Adipocyte (in vitro differentiated cells): ENCODE results near the gene HESX1.
A peak's percentile ranks its signal among the peaks of the same experiment; 100 is the strongest.

Experiments
- DNase-seq: peaks from one replicate; pipeline ENCODE4 v3.0.0-alpha.2; 2015; ENCODE audit warnings: low read depth
- H3K27me3 ChIP-seq: replicated peaks from 2 replicates; pipeline ENCODE4 v1.7.0; 2013; ENCODE audit warnings: mild to moderate bottlenecking, low read length, moderate library complexity; ENCODE audit not compliant: control insufficient read depth, insufficient read depth
- H3K36me3 ChIP-seq: 2 replicates; pipeline ENCODE4 v1.7.0; 2013; ENCODE audit warnings: low read length, mild to moderate bottlenecking, moderate library complexity; ENCODE audit not compliant: control insufficient read depth, insufficient read depth, severe bottlenecking
- H3K4me1 ChIP-seq: 2 replicates; pipeline ENCODE4 v1.7.0; 2013; ENCODE audit warnings: mild to moderate bottlenecking, low read length, moderate library complexity; ENCODE audit not compliant: control insufficient read depth, insufficient read depth
- H3K4me3 ChIP-seq: 2 replicates; pipeline ENCODE4 v1.7.0; 2013; ENCODE audit warnings: mild to moderate bottlenecking, low read length, moderate library complexity
- H3K9ac ChIP-seq: 2 replicates; pipeline ENCODE4 v1.7.0; 2013; ENCODE audit warnings: mild to moderate bottlenecking, low read length, moderate library complexity
- H3K9me3 ChIP-seq: 2 replicates; pipeline ENCODE4 v1.7.0; 2013; ENCODE audit warnings: mild to moderate bottlenecking, low read length, moderate library complexity; ENCODE audit not compliant: control insufficient read depth

The HESX1 gene

DNA sequence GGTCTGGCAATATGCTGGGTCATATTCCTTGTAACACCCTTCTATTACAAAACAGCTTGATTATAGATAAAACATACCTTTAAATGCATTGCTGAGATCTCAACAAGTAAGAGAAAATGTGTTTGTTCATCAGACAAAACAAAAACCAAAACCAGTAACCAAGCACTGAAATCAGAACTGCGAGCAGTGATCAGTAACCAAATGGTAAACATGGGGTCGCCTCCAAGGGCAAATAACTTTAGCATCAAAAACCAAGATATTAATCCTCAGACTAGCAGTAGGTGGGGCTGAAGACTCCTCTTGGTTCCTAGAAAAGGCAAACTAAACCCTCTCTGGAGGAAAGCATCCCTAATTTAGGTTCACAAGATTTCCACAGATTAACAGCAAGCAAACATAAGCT lies 6.6 kb upstream of the HESX1 start:
- no peaks in the 10 kb centered on the region for H3K36me3 ChIP-seq
- DNase-seq: no peak
- no peaks in the 10 kb centered on the region for H3K27me3 ChIP-seq
- no peaks in the 10 kb centered on the region for H3K9me3 ChIP-seq
- H3K4me1 ChIP-seq: peaks cover 13% of the 10 kb centered on the region
- H3K4me3 ChIP-seq: no peak overlapping the region
- no peak overlapping the region for H3K9ac ChIP-seq

GRCh38 chr3:57194641-57195040 lies 5.1 kb downstream of the HESX1 start:
- Histone ChIP-seq H3K9ac (no peak overlapping the region), H3K36me3 (no peaks in the 10 kb centered on the region), H3K4me1 (peaks cover 3% of the 10 kb centered on the region), H3K4me3 (no peak overlapping the region), H3K9me3 (no peaks in the 10 kb centered on the region), H3K27me3 (no peaks in the 10 kb centered on the region)
- no peak for DNase-seq

DNA sequence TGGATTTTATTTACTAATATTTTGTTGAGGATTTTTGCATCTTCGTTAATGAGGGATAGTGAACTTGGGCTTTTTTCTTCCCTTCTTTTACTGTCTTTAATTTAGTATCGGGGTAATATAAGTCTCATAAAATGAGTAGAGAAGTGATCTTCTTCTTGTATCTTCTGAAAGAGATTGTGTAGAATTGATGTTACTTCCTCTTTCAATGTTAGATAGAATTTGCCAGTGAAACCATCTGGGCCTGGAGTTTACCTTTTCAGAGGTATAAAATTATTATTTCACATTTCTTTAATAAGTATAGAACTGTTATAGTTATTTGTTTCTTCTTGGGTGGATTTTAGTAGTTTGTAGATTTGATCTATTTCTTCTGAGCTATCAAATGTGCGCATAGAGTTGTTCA lies 7.8 kb downstream of the HESX1 start:
- DNase-seq: no peak
- Histone ChIP-seq H3K27me3 (no peaks in the 10 kb centered on the region), H3K9ac (no peak overlapping the region), H3K4me3 (no peak overlapping the region), H3K9me3 (no peaks in the 10 kb centered on the region), H3K36me3 (no peaks in the 10 kb centered on the region), H3K4me1 (peaks cover 10% of the 10 kb centered on the region)

DNA sequence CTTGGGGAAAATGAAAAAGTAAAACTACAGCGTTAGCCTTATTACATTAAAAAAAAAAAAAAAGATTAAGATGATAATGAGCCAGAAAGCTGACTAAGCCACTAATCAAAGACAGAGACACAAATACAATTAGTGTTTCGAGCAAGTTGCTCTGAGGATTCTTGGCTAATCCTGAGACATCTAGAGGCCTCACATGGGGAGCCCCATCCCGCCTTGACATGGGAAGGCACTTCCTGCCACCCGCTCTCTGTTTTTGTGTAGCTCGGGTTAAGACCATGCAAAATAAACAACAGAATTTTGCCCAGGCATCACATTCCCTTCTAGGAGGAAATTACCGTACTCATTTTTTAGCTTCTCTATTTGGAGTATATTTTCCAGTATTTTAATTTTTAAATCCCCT lies 15.3 kb downstream of the HESX1 start:
- Histone ChIP-seq H3K9me3 (no peaks in the 10 kb centered on the region), H3K9ac (no peak overlapping the region), H3K4me3 (no peak overlapping the region), H3K27me3 (no peaks in the 10 kb centered on the region), H3K4me1 (peaks cover 14% of the 10 kb centered on the region), H3K36me3 (no peaks in the 10 kb centered on the region)
- peak; percentile 64 for DNase-seq

DNA sequence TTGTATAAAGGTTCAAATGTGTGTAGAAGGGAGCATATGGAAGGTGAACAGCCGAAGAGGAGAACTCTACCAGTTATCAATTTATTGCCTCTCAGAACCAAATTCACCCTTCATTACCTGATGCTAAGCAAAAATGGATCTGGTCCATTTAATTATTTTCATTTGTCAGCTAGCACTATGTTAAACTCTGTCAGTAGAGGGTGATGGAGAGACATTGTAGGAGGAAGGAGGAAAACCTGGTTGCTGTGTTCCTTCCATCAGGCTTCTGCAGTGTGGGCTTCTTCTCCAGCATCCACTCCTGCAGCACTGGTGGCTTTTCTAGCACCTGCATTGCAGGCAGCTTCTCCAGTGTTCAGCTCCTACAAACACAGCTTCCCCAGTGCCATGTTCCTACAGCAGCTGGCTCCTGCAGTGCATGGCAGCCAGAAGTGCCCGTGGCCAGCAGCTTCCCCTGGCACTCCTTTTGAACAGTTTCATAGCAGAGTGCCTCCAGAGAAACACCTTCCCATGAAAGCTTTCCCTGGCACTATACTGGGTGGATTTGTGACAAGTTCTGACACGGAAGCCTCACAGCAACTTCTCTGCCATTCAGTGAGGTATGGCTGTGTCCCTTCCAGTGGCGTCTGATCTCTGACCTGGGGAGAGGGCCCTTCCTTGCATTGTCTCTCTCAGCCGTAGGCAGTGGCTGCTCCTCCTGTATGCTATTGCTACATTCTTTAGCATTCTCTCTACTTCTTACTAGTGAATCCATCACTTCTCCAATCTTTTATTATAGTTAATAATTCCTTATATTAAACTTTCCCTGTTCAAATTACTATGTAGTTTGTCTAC lies 20.0 kb downstream of the HESX1 start:
- H3K9me3 ChIP-seq: no peaks in the 10 kb centered on the region
- no peak overlapping the region for H3K9ac ChIP-seq
- no peak overlapping the region for H3K4me3 ChIP-seq
- peaks cover 12% of the 10 kb centered on the region for H3K27me3 ChIP-seq
- H3K4me1 ChIP-seq: peaks cover 4% of the 10 kb centered on the region
- H3K36me3 ChIP-seq: no peaks in the 10 kb centered on the region
- peak; percentile 62 for DNase-seq

- Histone ChIP-seq H3K36me3 (no peaks in the 10 kb centered on the region), H3K9ac (no peak overlapping the region), H3K4me3 (no peak overlapping the region), H3K9me3 (no peaks in the 10 kb centered on the region), H3K27me3 (peaks cover 20% of the 10 kb centered on the region), H3K4me1 (no peaks in the 10 kb centered on the region)
- DNase-seq: no peak
These were observed 23.7 kb downstream of the HESX1 start for GRCh38 chr3:57176045-57176444.

DNA sequence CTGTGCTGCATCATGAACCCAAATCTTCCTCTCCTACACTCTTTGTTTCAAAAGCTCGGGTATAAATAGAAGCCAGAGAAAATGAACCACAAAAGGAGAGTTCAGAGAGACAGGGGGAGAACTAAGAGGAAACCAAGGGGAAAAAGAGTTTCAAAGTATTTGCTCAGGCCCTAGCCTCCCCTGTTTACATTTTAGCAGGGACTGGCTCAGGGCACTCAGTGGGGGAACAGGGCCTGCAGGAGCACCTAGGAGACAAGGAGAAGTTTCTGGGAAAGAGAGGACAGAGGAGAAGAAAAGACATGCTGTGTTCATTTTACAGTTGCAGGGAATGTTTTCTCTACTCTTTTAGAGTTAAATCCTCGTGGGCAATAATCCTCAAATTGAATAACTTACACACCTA lies 26.1 kb downstream of the HESX1 start:
- no peak overlapping the region for H3K4me3 ChIP-seq
- DNase-seq: no peak
- no peaks in the 10 kb centered on the region for H3K9me3 ChIP-seq
- H3K36me3 ChIP-seq: no peaks in the 10 kb centered on the region
- no peak overlapping the region for H3K9ac ChIP-seq
- H3K4me1 ChIP-seq: no peaks in the 10 kb centered on the region
- peaks cover 18% of the 10 kb centered on the region for H3K27me3 ChIP-seq

- H3K27me3 ChIP-seq: peaks cover 23% of the 10 kb centered on the region
- no peak overlapping the region for H3K9ac ChIP-seq
- DNase-seq: no peak
- no peaks in the 10 kb centered on the region for H3K4me1 ChIP-seq
- H3K9me3 ChIP-seq: no peaks in the 10 kb centered on the region
- H3K36me3 ChIP-seq: no peaks in the 10 kb centered on the region
- H3K4me3 ChIP-seq: no peak overlapping the region
These were observed 28.8 kb downstream of the HESX1 start for GRCh38 chr3:57170946-57171345.

- H3K36me3 ChIP-seq: no peaks in the 10 kb centered on the region
- H3K4me3 ChIP-seq: peak overlapping the region; percentile 79
- DNase-seq: peak; percentile 93
- no peaks in the 10 kb centered on the region for H3K4me1 ChIP-seq
- peak overlapping the region; percentile 77 for H3K9ac ChIP-seq
- peaks cover 23% of the 10 kb centered on the region for H3K27me3 ChIP-seq
- H3K9me3 ChIP-seq: no peaks in the 10 kb centered on the region
These were observed 29.7 kb downstream of the HESX1 start for GRCh38 chr3:57169872-57170623.

DNA sequence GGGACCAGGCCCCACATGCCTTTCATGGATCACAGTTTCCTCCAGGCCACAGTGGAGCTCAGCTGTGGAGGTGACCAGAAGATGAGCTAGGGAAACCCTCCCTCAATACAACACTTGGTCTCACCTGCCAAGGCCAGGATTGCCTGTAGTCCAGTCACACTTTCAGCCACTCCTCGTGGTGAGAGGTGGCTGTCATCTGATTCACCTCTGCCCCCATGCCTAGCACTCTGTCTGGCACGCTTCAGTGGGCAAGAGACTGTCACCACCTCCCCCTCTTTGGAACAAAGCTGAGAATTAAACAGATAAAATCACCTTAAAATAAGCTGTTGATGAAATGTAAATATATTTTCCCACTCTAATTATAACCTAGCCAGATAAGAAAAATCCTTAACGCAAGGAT lies 30.7 kb downstream of the HESX1 start:
- Histone ChIP-seq H3K36me3 (no peaks in the 10 kb centered on the region), H3K4me3 (no peak overlapping the region), H3K4me1 (peaks cover 6% of the 10 kb centered on the region), H3K27me3 (peaks cover 23% of the 10 kb centered on the region), H3K9ac (no peak overlapping the region), H3K9me3 (no peaks in the 10 kb centered on the region)
- no peak for DNase-seq

DNA sequence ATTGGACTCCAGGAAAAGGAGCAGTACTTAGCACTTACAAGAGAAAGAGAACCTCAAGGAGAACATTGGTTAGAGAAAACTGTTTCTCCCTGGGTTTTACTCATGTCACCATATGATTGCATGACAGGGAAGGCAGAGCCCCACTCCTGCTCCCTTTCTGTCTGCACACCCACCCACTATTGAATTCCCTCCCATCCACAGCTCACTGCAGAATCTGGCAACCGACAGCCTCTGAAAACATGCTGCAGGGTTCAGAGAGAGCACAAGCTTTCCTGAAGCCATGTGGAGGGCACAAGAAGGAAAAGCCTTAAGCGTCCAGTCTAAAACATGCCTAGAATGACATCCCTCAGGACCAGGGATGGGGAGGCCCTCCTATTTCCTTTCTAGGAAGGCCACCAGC lies 31.6 kb downstream of the HESX1 start:
- no peak for DNase-seq
- Histone ChIP-seq H3K36me3 (no peaks in the 10 kb centered on the region), H3K9me3 (no peaks in the 10 kb centered on the region), H3K4me1 (peaks cover 9% of the 10 kb centered on the region), H3K4me3 (no peak overlapping the region), H3K27me3 (peaks cover 15% of the 10 kb centered on the region), H3K9ac (no peak overlapping the region)
